HG03025 (cell line): ENCODE measurements around the gene ZDHHC16.

Experiments
- ATAC-seq: cut with Tn5 transposase; IDR thresholded peaks from one replicate; pipeline ENCODE4 v1.9.1; 2021; ENCODE audit warnings: mild to moderate bottlenecking, moderate library complexity; ENCODE audit not compliant: unreplicated experiment, low FRiP score

ZDHHC16 gene

DNA sequence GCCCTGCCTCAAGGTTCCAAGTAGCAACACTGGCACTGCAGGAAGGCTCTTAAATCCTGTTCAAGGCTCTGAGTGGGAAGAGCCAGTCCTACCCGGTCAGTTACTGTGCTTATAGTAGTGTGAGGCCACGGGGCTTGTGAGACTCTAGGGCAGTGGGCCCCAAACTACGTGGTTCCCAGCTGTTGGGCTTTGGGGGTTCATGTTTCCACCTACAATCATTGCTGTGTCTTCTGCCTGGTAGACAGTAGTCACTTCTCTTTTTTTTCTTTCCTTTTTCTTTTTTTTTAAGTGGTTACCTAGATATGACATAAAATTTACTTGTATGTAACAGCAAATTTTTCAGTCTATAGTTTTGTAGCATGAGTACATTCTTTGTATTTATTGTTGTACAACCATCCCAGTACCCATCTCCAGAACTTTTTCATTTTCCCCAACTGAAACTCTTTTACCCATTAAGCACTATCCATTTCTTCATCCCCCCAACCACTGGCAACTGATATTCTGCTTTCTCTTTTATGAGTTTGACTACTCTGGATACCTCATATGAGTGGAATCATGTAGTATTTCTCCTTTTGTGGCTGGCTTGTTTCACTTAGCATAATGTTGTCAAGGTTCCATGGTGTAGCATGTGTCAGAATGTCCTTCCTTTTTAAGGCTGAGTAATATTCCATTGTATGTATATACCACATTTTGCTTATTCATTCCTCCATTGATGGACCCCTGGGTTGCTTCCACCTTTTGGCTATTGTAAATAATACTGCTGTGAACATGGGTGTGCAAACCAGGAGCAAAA lies 60.4 kb downstream of the ZDHHC16 start:
- ATAC-seq: no peak
